T47D (cell line): ENCODE measurements around the gene CCM2L.
"Not testable (repeated sequence)": the region's sequence is repeated elsewhere in the genome, so short reads cannot be mapped to it uniquely, and the experiment has no call there.

Experiments
- DNase-seq, 2 experiments: peaks; one replicate each; pipeline versions ENCODE4 v3.0.0 to v3.0.0-alpha.2; 2011 to 2012; ENCODE audit warnings: low read depth in 1 of 2, low spot score in 1 of 2
- JUND ChIP-seq: IDR thresholded peaks from 2 replicates; pipeline ENCODE4 v1.6.1; 2012; ENCODE audit warnings: low read depth
- in situ Hi-C: cut with HindIII; loops from 2 replicates; pipeline ENCODE4 v1.10.0; 2016; ENCODE audit warnings: low sequenced_read_pairs, low pct_unique_long_range_greater_than_20kb

The CCM2L gene

GRCh38 chr20:32021091-32021490 is 10.9 kb downstream of the CCM2L start:
- TF ChIP-seq JUND: no peak
- no peak for DNase-seq
- in situ Hi-C loops: loop anchor here (5.0 kb wide), 1 partner anchor 79 kb away; no protein-coding TSS in a partner anchor

- DNase-seq: no peak
- no peak for TF ChIP-seq JUND
- in situ Hi-C loops: loop anchor here (5.0 kb wide), 1 partner anchor 82 kb away; no protein-coding TSS in a partner anchor
Measured at GRCh38 chr20:32024683-32025295, 14.6 kb downstream of the CCM2L start.

- DNase-seq: no peak
- in situ Hi-C loops: no loop called here
Measured at GRCh38 chr20:32027643-32028042, 17.4 kb downstream of the CCM2L start.

GRCh38 chr20:32028647-32029372 is 18.6 kb downstream of the CCM2L start:
- no peak for DNase-seq
- in situ Hi-C loops: no loop called here
- TF ChIP-seq JUND: no peak

More at GRCh38 chr20:32027643-32028042, 17.4 kb downstream of the CCM2L start:
- TF ChIP-seq JUND: no peak

- DNase-seq: no peak
- in situ Hi-C loops: no loop called here
- TF ChIP-seq JUND: no peak
Measured at GRCh38 chr20:32029561-32029960, 19.3 kb downstream of the CCM2L start.

- DNase-seq: peak; percentile 81 to 92
- in situ Hi-C loops: no loop called here
- no peak for TF ChIP-seq JUND
Measured at GRCh38 chr20:32031007-32031958, 21.0 kb downstream of the CCM2L start.

GRCh38 chr20:32033316-32033715 is 23.1 kb downstream of the CCM2L start:
- no peak for DNase-seq
- TF ChIP-seq JUND: no peak
- in situ Hi-C loops: no loop called here

GRCh38 chr20:32033721-32034120 is 23.5 kb downstream of the CCM2L start:
- DNase-seq, in situ Hi-C loops: not testable (repeated sequence)

- no peak for TF ChIP-seq JUND
- peak; percentile 45 to 70 for DNase-seq
- in situ Hi-C loops: no loop called here
Measured at GRCh38 chr20:32034581-32035425, 24.6 kb downstream of the CCM2L start.

GRCh38 chr20:32035426-32035779 is 25.2 kb downstream of the CCM2L start:
- no peak for DNase-seq
- in situ Hi-C loops: no loop called here
- no peak for TF ChIP-seq JUND

GRCh38 chr20:32036252-32036651 is 26.0 kb downstream of the CCM2L start:
- no peak for DNase-seq
- TF ChIP-seq JUND: no peak
- in situ Hi-C loops: no loop called here
